ENCODE data around the gene FLVCR2. TPM values are rescaled to one million over a fixed set of nuclear protein-coding genes. Genes with fewer than 3 reads are reported as not detected.

Gene FLVCR2
- total and polyA plus RNA-seq, 2 experiments from 2014 or later, result 1.4 to 3.1 TPM

GRCh38 chr14:75540479-75540851, 38.0 kb upstream of the FLVCR2 start:
- DNase-seq (ENCODE audit: low spot score) (no peak), ATAC-seq (no peak)
- H3K9me2 ChIP-seq (ENCODE audit: insufficient read depth), result no peaks in the 10 kb centered on the region
- H3F3A ChIP-seq (replicated peaks; ENCODE audit: low read depth), result no peaks in the 10 kb centered on the region
- no peak for TF ChIP-seq REST (IDR thresholded peaks at IDR 0.05; ENCODE audit: unreplicated experiment)
- TF ChIP-seq EZH2 (IDR thresholded peaks at IDR 0.05; ENCODE audit: low read depth, unreplicated experiment), result no peak
- TF ChIP-seq POLR2AphosphoS5 (IDR thresholded peaks at IDR 0.05; ENCODE audit: low read depth), result no peak
- TF ChIP-seq JUNB (IDR thresholded peaks at IDR 0.05; ENCODE audit: unreplicated experiment), result no peak
- TF ChIP-seq CREB1 (CRISPR knock-in tag; IDR thresholded peaks at IDR 0.05; ENCODE audit: low read depth), result no peak
- TF ChIP-seq ZNF114 (CRISPR knock-in tag; IDR thresholded peaks at IDR 0.05), result no peak
- no peak for TF ChIP-seq NANOG (IDR thresholded peaks at IDR 0.05; ENCODE audit: borderline replicate concordance)
- no peak for TF ChIP-seq CTCF (conservative IDR thresholded peaks at IDR 0.05; ENCODE audit: low read depth in 2 of 2)
- TF ChIP-seq ETS1 (IDR thresholded peaks at IDR 0.05), result no peak
- no peak for TF ChIP-seq ZNF331 (CRISPR knock-in tag; IDR thresholded peaks at IDR 0.05; ENCODE audit: low read depth)
- TF ChIP-seq ZNF462 (CRISPR knock-in tag; IDR thresholded peaks at IDR 0.05), result no peak
- no peak for TF ChIP-seq EZH2phosphoT487 (IDR thresholded peaks at IDR 0.05; ENCODE audit: unreplicated experiment)
- no peak for TF ChIP-seq STAT1 (IDR thresholded peaks at IDR 0.05; ENCODE audit: unreplicated experiment)
- H3K4me3 ChIP-seq, result no peak overlapping the region
- H3K79me2 ChIP-seq (replicated peaks; ENCODE audit: insufficient read depth), result no peaks in the 10 kb centered on the region
- no peaks in the 10 kb centered on the region for H3K36me3 Mint-ChIP-seq (ENCODE audit: low read depth)
- H3K27me3 Mint-ChIP-seq (ENCODE audit: insufficient read depth, low read depth, poor library complexity), result no peaks in the 10 kb centered on the region
- H3K4me2 ChIP-seq, result no peak overlapping the region
- H3K27ac ChIP-seq (ENCODE audit: low read depth), result no peak overlapping the region
- no peaks in the 10 kb centered on the region; the same call in 1 of the 2 replicates for H3K4me1 ChIP-seq (ENCODE audit: insufficient read depth)
- H4K20me1 ChIP-seq (replicated peaks; ENCODE audit: insufficient read depth), result no peaks in the 10 kb centered on the region
- H3K36me3 ChIP-seq (ENCODE audit: insufficient read depth), result no peaks in the 10 kb centered on the region
- H2AFZ ChIP-seq, result peak overlapping the region; percentile 66; the same call in 1 of the 2 replicates
- H3K4me1 Mint-ChIP-seq, result peaks cover 16% of the 10 kb centered on the region; the same call in 2 of the 3 replicates
- H3K4me3 Mint-ChIP-seq, result no peak overlapping the region
- no peaks in the 10 kb centered on the region for H3K9me3 Mint-ChIP-seq
- no peak overlapping the region for H3K27ac Mint-ChIP-seq
- H3K27me3 ChIP-seq (ENCODE audit: insufficient read depth), result no peaks in the 10 kb centered on the region
